ENCODE measurements around the gene CNIH2.

CNIH2 gene

GRCh38 chr11:66278363-66279091 lies 552 bp downstream of the CNIH2 start:
- no peak for ATAC-seq
- H3K9me3 Mint-ChIP-seq = no peaks in the 10 kb centered on the region
- H3K4me3 Mint-ChIP-seq = peak overlapping the region; percentile 62
- H3K4me1 Mint-ChIP-seq = peaks cover 57% of the 10 kb centered on the region
- peaks cover 37% of the 10 kb centered on the region for H3K36me3 Mint-ChIP-seq
- H3K27me3 Mint-ChIP-seq = peaks cover 21% of the 10 kb centered on the region
- peak overlapping the region; percentile 42 for H3K27ac Mint-ChIP-seq

GRCh38 chr11:66279092-66279734 lies 1.2 kb downstream of the CNIH2 start:
- Mint-ChIP-seq H3K4me3 (peak overlapping the region; percentile 62), H3K9me3 (no peaks in the 10 kb centered on the region), H3K27ac (peak overlapping the region; percentile 42), H3K36me3 (peaks cover 31% of the 10 kb centered on the region), H3K4me1 (peaks cover 60% of the 10 kb centered on the region), H3K27me3 (peaks cover 21% of the 10 kb centered on the region)
- ATAC-seq = no peak

DNA sequence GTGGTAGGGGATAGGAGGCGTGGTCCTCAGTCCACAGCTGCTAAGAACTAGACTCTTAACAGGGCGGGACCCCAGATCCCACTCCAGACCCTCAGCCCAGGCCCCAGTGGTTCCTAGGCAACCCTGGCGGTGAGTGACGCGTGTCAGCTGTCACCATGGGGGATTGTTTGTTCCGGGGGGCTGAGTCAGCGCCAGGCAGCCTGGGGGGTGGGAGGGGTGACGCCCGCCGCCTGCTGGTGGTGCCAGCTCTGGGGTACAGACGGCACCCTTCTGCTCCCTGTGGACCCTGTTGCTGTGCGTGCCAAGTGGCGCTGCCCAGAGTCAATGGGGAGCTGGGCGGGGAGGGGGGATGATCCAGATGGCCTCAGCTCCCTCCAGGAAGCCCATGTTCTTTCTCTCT lies 2.5 kb downstream of the CNIH2 start:
- H3K36me3 Mint-ChIP-seq = peaks cover 24% of the 10 kb centered on the region
- peaks cover 21% of the 10 kb centered on the region for H3K27me3 Mint-ChIP-seq
- ATAC-seq = no peak
- H3K9me3 Mint-ChIP-seq = no peaks in the 10 kb centered on the region
- H3K4me1 Mint-ChIP-seq = peaks cover 67% of the 10 kb centered on the region
- H3K27ac Mint-ChIP-seq = peak overlapping the region; percentile 33
- H3K4me3 Mint-ChIP-seq = no peak overlapping the region

DNA sequence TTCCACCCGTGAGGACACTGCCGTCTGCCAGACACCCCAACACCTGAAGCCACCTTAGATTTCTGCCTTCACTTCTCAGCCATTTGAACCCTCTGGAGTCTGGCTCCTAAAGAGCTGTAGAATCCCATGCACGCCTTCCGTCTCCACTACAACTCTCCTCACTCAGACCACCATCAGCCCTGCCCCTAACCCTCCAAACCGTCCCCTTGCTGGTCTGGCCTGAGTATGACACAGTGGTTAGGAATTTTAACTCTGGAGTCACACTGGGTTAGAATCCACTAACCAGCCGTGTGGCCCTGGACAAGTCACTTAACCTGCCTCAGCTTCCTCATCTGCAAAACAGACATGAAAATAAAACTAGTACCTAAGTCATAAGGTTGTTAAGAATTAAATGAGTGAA lies 3.0 kb downstream of the CNIH2 start:
- Mint-ChIP-seq H3K27ac (peak overlapping the region; percentile 33), H3K9me3 (no peaks in the 10 kb centered on the region), H3K36me3 (peaks cover 18% of the 10 kb centered on the region), H3K4me1 (peaks cover 71% of the 10 kb centered on the region), H3K27me3 (peaks cover 21% of the 10 kb centered on the region), H3K4me3 (no peak overlapping the region)
- ATAC-seq = no peak

GRCh38 chr11:66281776-66282467 lies 3.9 kb downstream of the CNIH2 start:
- no peak overlapping the region for H3K4me3 Mint-ChIP-seq
- H3K9me3 Mint-ChIP-seq = no peaks in the 10 kb centered on the region
- peaks cover 9% of the 10 kb centered on the region for H3K36me3 Mint-ChIP-seq
- ATAC-seq = no peak
- H3K27ac Mint-ChIP-seq = peak overlapping the region; percentile 57
- peaks cover 76% of the 10 kb centered on the region for H3K4me1 Mint-ChIP-seq
- H3K27me3 Mint-ChIP-seq = peaks cover 21% of the 10 kb centered on the region

- Mint-ChIP-seq H3K27me3 (peaks cover 21% of the 10 kb centered on the region), H3K9me3 (no peaks in the 10 kb centered on the region), H3K4me1 (peaks cover 77% of the 10 kb centered on the region), H3K4me3 (peak overlapping the region; percentile 32), H3K36me3 (peaks cover 6% of the 10 kb centered on the region), H3K27ac (peak overlapping the region; percentile 57)
- ATAC-seq = peak; percentile 90
Measured at GRCh38 chr11:66282468-66283455, 4.8 kb downstream of the CNIH2 start.

DNA sequence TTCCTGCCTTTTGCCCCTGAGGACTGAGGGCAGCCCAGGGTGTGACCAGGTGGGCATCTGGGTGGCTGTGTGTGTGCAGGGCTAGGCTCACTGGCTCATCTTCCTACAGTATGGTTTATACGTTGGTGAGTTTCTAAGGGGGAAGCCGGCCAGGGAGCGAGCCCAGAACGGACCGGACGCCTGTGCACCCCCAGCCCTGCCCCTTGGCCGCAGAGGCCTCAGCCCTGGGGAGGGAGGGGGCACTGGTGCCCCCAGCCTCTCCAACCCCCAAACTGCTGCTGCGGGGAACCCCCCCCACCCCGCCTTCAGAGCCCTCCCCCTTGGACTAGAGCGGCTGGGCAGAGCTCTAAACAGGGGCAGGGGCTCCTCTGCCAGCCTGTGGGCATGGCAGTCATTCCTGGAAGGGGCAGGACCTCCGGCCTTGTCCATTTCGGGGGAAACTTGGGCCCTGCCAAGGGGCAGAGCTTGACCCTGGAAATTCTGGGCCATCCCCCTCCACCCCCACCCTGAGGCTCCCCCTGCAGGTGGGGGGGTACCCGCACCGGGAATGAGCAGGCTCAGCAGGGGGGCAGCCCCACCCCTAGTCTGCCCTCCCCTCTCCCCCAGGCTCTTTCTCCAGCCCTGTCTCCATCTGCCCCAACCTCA lies 5.6 kb downstream of the CNIH2 start:
- Mint-ChIP-seq H3K36me3 (peaks cover 6% of the 10 kb centered on the region), H3K4me3 (no peak overlapping the region), H3K27me3 (peaks cover 21% of the 10 kb centered on the region), H3K4me1 (peaks cover 82% of the 10 kb centered on the region), H3K27ac (peak overlapping the region; percentile 57), H3K9me3 (no peaks in the 10 kb centered on the region)
- ATAC-seq = no peak

- Mint-ChIP-seq H3K27ac (no peak overlapping the region), H3K4me3 (no peak overlapping the region), H3K9me3 (no peaks in the 10 kb centered on the region), H3K4me1 (peaks cover 75% of the 10 kb centered on the region), H3K27me3 (peaks cover 12% of the 10 kb centered on the region), H3K36me3 (peaks cover 6% of the 10 kb centered on the region)
- ATAC-seq = no peak
Measured at GRCh38 chr11:66284526-66285078, 6.6 kb downstream of the CNIH2 start.

- Mint-ChIP-seq H3K27me3 (peaks cover 7% of the 10 kb centered on the region), H3K4me3 (no peak overlapping the region), H3K36me3 (peaks cover 6% of the 10 kb centered on the region), H3K27ac (no peak overlapping the region), H3K9me3 (no peaks in the 10 kb centered on the region), H3K4me1 (peaks cover 80% of the 10 kb centered on the region)
- no peak for ATAC-seq
Measured at GRCh38 chr11:66285250-66285947, 7.4 kb downstream of the CNIH2 start.

- no peak overlapping the region for H3K27ac Mint-ChIP-seq
- ATAC-seq = no peak
- no peaks in the 10 kb centered on the region for H3K27me3 Mint-ChIP-seq
- H3K36me3 Mint-ChIP-seq = peaks cover 6% of the 10 kb centered on the region
- peaks cover 74% of the 10 kb centered on the region for H3K4me1 Mint-ChIP-seq
- peak overlapping the region; percentile 35 for H3K4me3 Mint-ChIP-seq
- no peaks in the 10 kb centered on the region for H3K9me3 Mint-ChIP-seq
Measured at GRCh38 chr11:66286699-66287098, 8.7 kb downstream of the CNIH2 start.

GRCh38 chr11:66287211-66287888 lies 9.4 kb downstream of the CNIH2 start:
- peak overlapping the region; percentile 81 for H3K27ac Mint-ChIP-seq
- H3K4me1 Mint-ChIP-seq = peaks cover 69% of the 10 kb centered on the region
- H3K36me3 Mint-ChIP-seq = peaks cover 6% of the 10 kb centered on the region
- ATAC-seq = no peak
- no peaks in the 10 kb centered on the region for H3K9me3 Mint-ChIP-seq
- peak overlapping the region; percentile 64 for H3K4me3 Mint-ChIP-seq
- H3K27me3 Mint-ChIP-seq = peaks cover 3% of the 10 kb centered on the region

DNA sequence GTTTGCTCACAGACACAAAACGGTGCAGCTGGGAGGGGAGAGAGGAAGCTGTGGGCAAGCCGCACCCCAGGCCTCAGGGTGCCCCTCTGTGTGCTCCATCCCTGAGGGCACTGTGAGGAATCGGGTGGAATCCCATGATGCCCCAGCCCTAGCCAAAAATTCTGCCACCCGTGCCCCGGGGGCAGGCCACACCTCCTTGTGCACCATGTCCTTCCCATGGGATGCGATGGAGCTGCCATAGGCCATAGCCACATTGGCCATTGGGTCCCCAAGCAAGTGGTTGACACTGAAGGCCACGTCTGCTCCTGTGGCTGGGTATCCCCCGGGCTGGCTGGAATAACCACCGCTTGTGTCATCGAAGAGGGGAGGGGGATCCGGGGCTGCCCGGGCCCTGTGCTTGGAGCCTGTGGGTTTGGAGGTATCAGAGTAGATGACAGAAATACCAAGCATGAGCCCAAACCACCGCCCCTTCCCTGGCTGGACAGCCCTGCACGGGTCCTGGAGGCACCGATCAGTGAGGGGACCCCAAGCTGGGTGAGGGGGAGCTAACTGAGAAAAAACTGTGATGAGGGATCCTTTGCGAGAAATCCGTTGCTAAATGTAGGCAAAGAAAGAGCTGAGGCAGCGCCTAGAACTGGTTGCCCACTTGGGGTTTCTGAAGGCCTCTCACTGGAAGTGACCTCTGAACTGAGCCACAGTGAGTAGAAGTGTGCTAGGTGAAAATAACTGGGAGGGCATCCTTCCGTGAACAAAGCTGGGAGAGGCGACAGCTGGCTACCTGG lies 10.1 kb downstream of the CNIH2 start:
- Mint-ChIP-seq H3K36me3 (peaks cover 6% of the 10 kb centered on the region), H3K27ac (peak overlapping the region; percentile 81), H3K4me1 (peaks cover 69% of the 10 kb centered on the region), H3K27me3 (peaks cover 10% of the 10 kb centered on the region), H3K4me3 (peak overlapping the region; percentile 84), H3K9me3 (no peaks in the 10 kb centered on the region)
- no peak for ATAC-seq
